HepG2 (cell line): ENCODE data around the gene TRMT1. TPM values are rescaled to one million over a fixed set of nuclear protein-coding genes. Genes with fewer than 3 reads are reported as not detected.

Source experiments
- ARHGAP35 ChIP-seq: sonication (generic); formaldehyde crosslinking; IDR thresholded peaks from 2 replicates; pipeline ENCODE4 v1.9.0; 2022; ENCODE audit warnings: mild to moderate bottlenecking, inconsistent platforms, moderate library complexity, missing genetic modification reagents, borderline replicate concordance
- ARID2 ChIP-seq: sonication (generic); formaldehyde crosslinking; IDR thresholded peaks from 2 replicates; pipeline ENCODE4 v1.8.1; 2022; ENCODE audit warnings: mild to moderate bottlenecking, missing genetic modification reagents, borderline replicate concordance
- FOXO1 ChIP-seq: sonication (generic); formaldehyde crosslinking; IDR thresholded peaks from 2 replicates; pipeline ENCODE4 v1.4.0; 2020; ENCODE audit warnings: missing genetic modification reagents
- GATAD1 ChIP-seq: IDR thresholded peaks from 2 replicates; pipeline ENCODE4 v1.6.1; 2016; ENCODE audit warnings: missing genetic modification reagents, missing compliant biosample characterization
- HNF4G ChIP-seq, 2 experiments: sonication (generic) in 1 of 2; formaldehyde crosslinking in 1 of 2; IDR thresholded peaks; 2 replicates each; pipeline versions ENCODE4 v1.4.0 to v1.6.1; 2011 to 2020; ENCODE audit warnings: borderline replicate concordance in 2 of 2, low read depth in 2 of 2, mild to moderate bottlenecking in 2 of 2, low read length in 1 of 2, missing genetic modification reagents in 1 of 2, moderate library complexity in 1 of 2
- HOXA3 ChIP-seq: sonication (generic); formaldehyde crosslinking; IDR thresholded peaks from 2 replicates; pipeline ENCODE4 v1.5.0; 2020; ENCODE audit warnings: missing genetic modification reagents
- KDM2A ChIP-seq: sonication (generic); formaldehyde crosslinking; IDR thresholded peaks from 2 replicates; pipeline ENCODE4 v1.4.0; 2020; ENCODE audit warnings: low read depth, missing genetic modification reagents, borderline replicate concordance
- NFAT5 ChIP-seq: sonication (generic); formaldehyde crosslinking; IDR thresholded peaks from 2 replicates; pipeline ENCODE4 v1.4.0; 2020; ENCODE audit warnings: missing genetic modification reagents
- PREB ChIP-seq: sonication (generic); formaldehyde crosslinking; IDR thresholded peaks from 2 replicates; pipeline ENCODE4 v1.4.0; 2020; ENCODE audit warnings: missing genetic modification reagents
- SAP130 ChIP-seq: IDR thresholded peaks from 2 replicates; pipeline ENCODE4 v1.6.1; 2016; ENCODE audit warnings: low read depth
- SRSF9 ChIP-seq: fragments of 200-400 bp; formaldehyde crosslinking; IDR thresholded peaks from 2 replicates; pipeline ENCODE4 v1.6.1; 2018; ENCODE audit warnings: borderline replicate concordance, mild to moderate bottlenecking, low read depth, low read length; ENCODE audit not compliant: insufficient read depth, poor library complexity, severe bottlenecking
- SUZ12 ChIP-seq: fragments of 150-350 bp; IDR thresholded peaks from 2 replicates; pipeline ENCODE4 v1.6.1; 2014; ENCODE audit warnings: low read depth, low read length
- ZFP36L2 ChIP-seq: sonication (generic); formaldehyde crosslinking; IDR thresholded peaks from 2 replicates; pipeline ENCODE4 v1.4.0; 2020; ENCODE audit warnings: missing genetic modification reagents
- ZFY ChIP-seq: sonication (generic); formaldehyde crosslinking; IDR thresholded peaks from 2 replicates; pipeline ENCODE4 v1.4.0; 2020; ENCODE audit warnings: missing genetic modification reagents
- ZKSCAN1 ChIP-seq: fragments of 150-350 bp; IDR thresholded peaks from 2 replicates; pipeline ENCODE4 v1.6.1; 2014; ENCODE audit warnings: low read length
- ZNF253 ChIP-seq: sonication (generic); formaldehyde crosslinking; IDR thresholded peaks from 2 replicates; pipeline ENCODE4 v1.8.0; 2022; ENCODE audit warnings: mild to moderate bottlenecking, missing genetic modification reagents, borderline replicate concordance
- ZNF354B ChIP-seq: sonication (generic); formaldehyde crosslinking; IDR thresholded peaks from 2 replicates; pipeline ENCODE4 v1.8.0; 2022; ENCODE audit warnings: mild to moderate bottlenecking, missing genetic modification reagents
- ZNF484 ChIP-seq: sonication (generic); formaldehyde crosslinking; IDR thresholded peaks from 2 replicates; pipeline ENCODE4 v1.5.1; 2020; ENCODE audit warnings: mild to moderate bottlenecking, low read depth, missing genetic modification reagents, borderline replicate concordance
- ZNF550 ChIP-seq: sonication (generic); formaldehyde crosslinking; IDR thresholded peaks from 2 replicates; pipeline ENCODE4 v1.4.0; 2020; ENCODE audit warnings: mild to moderate bottlenecking, missing genetic modification reagents, borderline replicate concordance
- ZNF709 ChIP-seq: sonication (generic); formaldehyde crosslinking; IDR thresholded peaks from 2 replicates; pipeline ENCODE4 v1.5.0; 2020; ENCODE audit warnings: mild to moderate bottlenecking, missing genetic modification reagents
- ZNF724P ChIP-seq: sonication (generic); formaldehyde crosslinking; IDR thresholded peaks from 2 replicates; pipeline ENCODE4 v1.8.0; 2022; ENCODE audit warnings: missing genetic modification reagents, borderline replicate concordance
- ZNF773 ChIP-seq: sonication (generic); formaldehyde crosslinking; IDR thresholded peaks from 2 replicates; pipeline ENCODE4 v1.4.0; 2020; ENCODE audit warnings: missing genetic modification reagents, borderline replicate concordance
- ZSCAN29 ChIP-seq: sonication (generic); formaldehyde crosslinking; conservative IDR thresholded peaks from 2 replicates; pipeline ENCODE4 v1.4.0; 2020; ENCODE audit warnings: mild to moderate bottlenecking, missing genetic modification reagents
- polyA plus RNA-seq, 8 experiments: library from polyadenylated mRNA; depleted of rRNA in 3 of 8; stranded (reverse) in 7 of 8; unstranded in 1 of 8; fragments of >200 nt; fragmentation: Illumina TruSeq in 4 of 8; extraction: Trizol in 4 of 8; gene quantifications; 2 replicates each; pipeline versions ENCODE4 v1.2.1 to v1.2.3, GENCODE V29; 2011 to 2016; ENCODE audit warnings: low read depth in 4 of 8, missing spikeins in 1 of 8, mixed read lengths in 1 of 8; ENCODE audit not compliant: insufficient read depth in 1 of 8
- total RNA-seq, 5 experiments: library from RNA; depleted of rRNA; stranded (reverse); fragments of >200 nt; fragmentation: Illumina TruSeq; extraction: Trizol; gene quantifications; 2 replicates each; pipeline ENCODE4 v1.2.3, GENCODE V29; 2016; ENCODE audit warnings: low read depth in 1 of 5
- TF ChIP-seq, protein P1 (sequence below): sonication (generic); formaldehyde crosslinking; IDR thresholded peaks from 2 replicates; pipeline ENCODE4 v1.8.0; 2022; ENCODE audit warnings: missing genetic modification reagents, low read depth, mild to moderate bottlenecking, borderline replicate concordance

Gene TRMT1
- total and polyA plus RNA-seq, 2 of the 13 experiments (the other 11 are each of a cell fraction or from before 2014, with no cell fraction given), result 35.5 to 44.1 TPM

GRCh38 chr19:13117772-13118423 lies 1.4 kb upstream of the TRMT1 start, which contains the start of gene NACC1 (continued):
- TF ChIP-seq NFAT5 (CRISPR knock-in tag) (no peak), GATAD1 (CRISPR knock-in tag) (peak; percentile 84), ZNF709 (CRISPR knock-in tag) (no peak), PREB (no peak), ZNF253 (CRISPR knock-in tag) (no peak), ARHGAP35 (no peak), FOXO1 (0 out of 2 replicates have a peak, but pooled peaks have one; percentile 18), SAP130 (CRISPR knock-in tag) (peak; percentile 77), ZNF724P (CRISPR knock-in tag) (no peak), ZNF773 (CRISPR knock-in tag) (no peak), ARID2 (CRISPR knock-in tag) (no peak), HOXA3 (CRISPR knock-in tag) (peak; percentile 70), ZNF550 (CRISPR knock-in tag) (no peak), ZFY (CRISPR knock-in tag) (peak; percentile 80), ZNF354B (CRISPR knock-in tag) (no peak), ZKSCAN1 (no peak), ZFP36L2 (CRISPR knock-in tag) (no peak), ZSCAN29 (CRISPR knock-in tag) (no peak), ZNF484 (no peak), HNF4G (IDR thresholded peaks at IDR 0.05; ENCODE audit: borderline replicate concordance, low read depth, low read length) (peak; percentile 5; the same call in 1 of the 2 replicates), HNF4G (CRISPR knock-in tag; IDR thresholded peaks at IDR 0.05; ENCODE audit: borderline replicate concordance, low read depth) (no peak), KDM2A (CRISPR knock-in tag) (peak; percentile 21; the same call in 1 of the 2 replicates), SRSF9 (no peak), SUZ12 (no peak)
- TF ChIP-seq, protein P1, sequence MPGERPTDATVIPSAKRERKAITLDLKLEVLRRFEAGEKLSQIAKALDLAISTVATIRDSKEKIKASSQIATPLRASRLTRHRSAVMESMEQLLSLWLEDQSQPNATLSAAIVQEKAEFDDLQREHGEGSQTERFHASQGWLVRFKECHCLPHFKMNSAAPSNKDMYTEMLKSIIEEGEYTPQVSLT, result no peak
